HTR-8/SVneo (cell line): ENCODE data around the gene PKNOX2.

Experiments used
- DNase-seq: peaks from one replicate; pipeline ENCODE4 v3.0.0; 2011; ENCODE audit warnings: low spot score, mixed read lengths; ENCODE audit not compliant: insufficient read length
- FAIRE-seq: peaks from 2 replicates; lab custom pipeline; 2011; peaks lifted over from hg19 to GRCh38; lab: Jason Lieb, UNC

PKNOX2 gene

GRCh38 chr11:125227151-125227550 lies 62.6 kb downstream of the PKNOX2 start:
- no peak for DNase-seq
- FAIRE-seq, result no peak

- DNase-seq, result no peak
- no peak for FAIRE-seq
Measured at GRCh38 chr11:125228445-125228844, 63.9 kb downstream of the PKNOX2 start.

GRCh38 chr11:125228993-125229392 lies 64.4 kb downstream of the PKNOX2 start:
- FAIRE-seq (no peak), DNase-seq (no peak)

- no peak for DNase-seq
- FAIRE-seq, result no peak
Measured at GRCh38 chr11:125229916-125230315, 65.4 kb downstream of the PKNOX2 start.

GRCh38 chr11:125233116-125233515 lies 68.6 kb downstream of the PKNOX2 start:
- FAIRE-seq, result no peak
- DNase-seq, result no peak

- DNase-seq, result no peak
- FAIRE-seq, result no peak
Measured at GRCh38 chr11:125233736-125234275, 69.3 kb downstream of the PKNOX2 start.

- DNase-seq (no peak), FAIRE-seq (no peak)
Measured at GRCh38 chr11:125235071-125235471, 70.5 kb downstream of the PKNOX2 start.

GRCh38 chr11:125236072-125236825 lies 71.7 kb downstream of the PKNOX2 start:
- FAIRE-seq (no peak), DNase-seq (no peak)

- DNase-seq, result no peak
- FAIRE-seq, result no peak
Measured at GRCh38 chr11:125239585-125240560, 75.3 kb downstream of the PKNOX2 start.

GRCh38 chr11:125241104-125241503 lies 76.6 kb downstream of the PKNOX2 start:
- DNase-seq (no peak), FAIRE-seq (no peak)

- FAIRE-seq (no peak), DNase-seq (no peak)
Measured at GRCh38 chr11:125242141-125242775, 77.7 kb downstream of the PKNOX2 start.

- no peak for FAIRE-seq
- DNase-seq, result no peak
Measured at GRCh38 chr11:125244166-125244565, 79.6 kb downstream of the PKNOX2 start.

GRCh38 chr11:125245299-125245698 lies 80.7 kb downstream of the PKNOX2 start:
- no peak for FAIRE-seq
- DNase-seq, result no peak

- no peak for FAIRE-seq
- DNase-seq, result no peak
Measured at GRCh38 chr11:125247431-125247830, 82.9 kb downstream of the PKNOX2 start.

GRCh38 chr11:125250318-125251213 lies 86.0 kb downstream of the PKNOX2 start:
- FAIRE-seq (no peak), DNase-seq (no peak)

GRCh38 chr11:125251214-125251545 lies 86.6 kb downstream of the PKNOX2 start:
- FAIRE-seq (no peak), DNase-seq (no peak)

GRCh38 chr11:125251956-125252355 lies 87.4 kb downstream of the PKNOX2 start:
- no peak for DNase-seq
- no peak for FAIRE-seq

GRCh38 chr11:125253289-125253688 lies 88.7 kb downstream of the PKNOX2 start:
- DNase-seq, result no peak
- no peak for FAIRE-seq

GRCh38 chr11:125253795-125254525 lies 89.4 kb downstream of the PKNOX2 start:
- no peak for FAIRE-seq
- no peak for DNase-seq
